Neural cell (in vitro differentiated cells): ENCODE measurements around the gene GDPD4. TPM values are rescaled to one million over a fixed set of nuclear protein-coding genes. Genes with fewer than 3 reads are reported as not detected.

Experiments used
- H2AFZ ChIP-seq: fragments of 200-600, 300-800 bp; sonication (generic), shearing (Covaris generic); 2 replicates; pipeline ENCODE4 v1.6.0; 2014; ENCODE audit warnings: low read depth, mild to moderate bottlenecking, antibody characterized with exemption, low read length, moderate library complexity
- H3F3A ChIP-seq: fragments of 200-600 bp; shearing (Covaris generic); 2 replicates; pipeline ENCODE4 v1.6.1; 2016; ENCODE audit warnings: mild to moderate bottlenecking, moderate library complexity, mixed read lengths, antibody characterized with exemption, low read length; ENCODE audit not compliant: insufficient read depth, poor library complexity, severe bottlenecking
- H3K27ac ChIP-seq: fragments of 200-600, 300-800 bp; sonication (generic), shearing (Covaris generic); 2 replicates; pipeline ENCODE4 v1.5.1; 2014; ENCODE audit warnings: mild to moderate bottlenecking, low read length, moderate library complexity
- H3K27me3 ChIP-seq: fragments of 300-800, 200-600 bp; sonication (generic), shearing (Covaris generic); 2 replicates; pipeline ENCODE4 v1.6.0; 2014; ENCODE audit warnings: mild to moderate bottlenecking, low read depth, low read length, moderate library complexity; ENCODE audit not compliant: insufficient read depth
- H3K36me3 ChIP-seq: fragments of 300-800, 200-600 bp; sonication (generic), shearing (Covaris generic); 2 replicates; pipeline ENCODE4 v1.5.1; 2014; ENCODE audit warnings: mild to moderate bottlenecking, antibody characterized with exemption, low read length, moderate library complexity; ENCODE audit not compliant: insufficient read depth
- H3K4me2 ChIP-seq: fragments of 300-800, 200-600 bp; sonication (generic), shearing (Covaris generic); 2 replicates; pipeline ENCODE4 v1.6.0; 2014; ENCODE audit warnings: mild to moderate bottlenecking, low read length
- H3K4me3 ChIP-seq: fragments of 300-800, 200-600 bp; sonication (generic), shearing (Covaris generic); 2 replicates; pipeline ENCODE4 v1.5.1; 2014; ENCODE audit warnings: mild to moderate bottlenecking, low read length, moderate library complexity
- H3K79me2 ChIP-seq: fragments of 200-600 bp; shearing (Covaris generic); replicated peaks from 2 replicates; pipeline ENCODE4 v1.6.0; 2014; ENCODE audit warnings: mild to moderate bottlenecking, low read length, moderate library complexity; ENCODE audit not compliant: insufficient read depth
- H3K9ac ChIP-seq: fragments of 300-800, 200-600 bp; sonication (generic), shearing (Covaris generic); 2 replicates; pipeline ENCODE4 v1.6.1; 2016; ENCODE audit warnings: mild to moderate bottlenecking, low read length, mixed read lengths
- H3K9me2 ChIP-seq: fragments of 200-600 bp; shearing (Covaris generic); 2 replicates; pipeline ENCODE4 v1.6.1; 2016; ENCODE audit warnings: mild to moderate bottlenecking, low read length, mixed read lengths; ENCODE audit not compliant: insufficient read depth
- H3K9me3 ChIP-seq: fragments of 200-600, 300-800 bp; sonication (generic), shearing (Covaris generic); 2 replicates; pipeline ENCODE4 v1.6.1; 2016; ENCODE audit warnings: mild to moderate bottlenecking, mixed run types, low read length, moderate library complexity, mixed read lengths
- H4K20me1 ChIP-seq: fragments of 200-600 bp; shearing (Covaris generic); 2 replicates; pipeline ENCODE4 v1.6.1; 2016; ENCODE audit warnings: mild to moderate bottlenecking, mixed run types; ENCODE audit not compliant: insufficient read depth
- EP300 ChIP-seq: fragments of 450-650 bp; conservative IDR thresholded peaks from 2 replicates; pipeline ENCODE4 v1.6.1; 2014; ENCODE audit warnings: antibody characterized with exemption, mild to moderate bottlenecking, moderate library complexity; ENCODE audit not compliant: poor library complexity, severe bottlenecking
- EZH2 ChIP-seq: fragments of 200-600, 300-800 bp; shearing (Covaris generic), sonication (generic); IDR thresholded peaks from 2 replicates; pipeline ENCODE4 v1.6.1; 2014; ENCODE audit warnings: antibody characterized with exemption, low read length, borderline replicate concordance, mild to moderate bottlenecking; ENCODE audit not compliant: insufficient read depth, poor library complexity, severe bottlenecking
- MXI1 ChIP-seq: fragments of 450-650 bp; conservative IDR thresholded peaks from 2 replicates; pipeline ENCODE4 v1.6.1; 2014; ENCODE audit warnings: antibody characterized with exemption, mild to moderate bottlenecking; ENCODE audit not compliant: poor library complexity, severe bottlenecking
- POLR2AphosphoS5 ChIP-seq: IDR thresholded peaks from 2 replicates; pipeline ENCODE4 v1.6.1; 2012
- RAD21 ChIP-seq: fragments of 450-650 bp; conservative IDR thresholded peaks from 2 replicates; pipeline ENCODE4 v1.6.1; 2014; ENCODE audit warnings: antibody characterized with exemption, mild to moderate bottlenecking, moderate library complexity
- SMC3 ChIP-seq: fragments of 450-650 bp; conservative IDR thresholded peaks from 2 replicates; pipeline ENCODE4 v1.6.1; 2014; ENCODE audit warnings: antibody characterized with exemption, mild to moderate bottlenecking, moderate library complexity; ENCODE audit not compliant: poor library complexity
- TAF1 ChIP-seq: IDR thresholded peaks from 2 replicates; pipeline ENCODE4 v1.6.1; 2012; ENCODE audit warnings: low read depth
- polyA plus RNA-seq: library from polyadenylated mRNA; depleted of rRNA; stranded (reverse); fragments of >200 nt; gene quantifications from 2 replicates; pipeline ENCODE4 v1.2.3, GENCODE V29; 2014
- TF ChIP-seq, protein P1 (sequence below): fragments of 450-650 bp; IDR thresholded peaks from 2 replicates; pipeline ENCODE4 v1.5.1; 2014; ENCODE audit warnings: antibody characterized with exemption, mild to moderate bottlenecking, moderate library complexity; ENCODE audit not compliant: poor library complexity, severe bottlenecking
- TF ChIP-seq, protein P2 (sequence below): IDR thresholded peaks from 2 replicates; pipeline ENCODE4 v1.6.1; 2012; ENCODE audit warnings: borderline replicate concordance

The GDPD4 gene
- polyA plus RNA-seq, 1 donor from 2014 or later: not detected

DNA sequence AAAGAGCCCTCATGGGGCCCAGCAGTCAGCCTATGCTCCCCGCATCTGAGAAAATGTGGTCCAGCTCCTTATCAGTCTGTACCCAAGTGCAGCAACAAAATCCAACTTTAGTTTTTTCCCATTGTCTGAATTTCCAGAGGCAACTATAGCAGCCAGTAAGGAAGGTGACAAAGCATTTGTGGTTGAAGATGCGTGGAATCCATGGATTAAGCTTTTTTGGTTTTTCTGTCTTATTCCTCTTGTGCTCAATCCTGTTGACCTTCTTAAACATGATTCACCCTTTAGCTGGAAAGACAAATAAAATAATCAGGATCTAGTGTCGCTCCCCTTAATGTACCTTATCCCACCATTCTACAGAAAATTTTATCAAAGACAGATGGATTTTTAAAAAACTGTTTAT lies 14.3 kb downstream of the GDPD4 start (continued):
- TF ChIP-seq, protein P1, sequence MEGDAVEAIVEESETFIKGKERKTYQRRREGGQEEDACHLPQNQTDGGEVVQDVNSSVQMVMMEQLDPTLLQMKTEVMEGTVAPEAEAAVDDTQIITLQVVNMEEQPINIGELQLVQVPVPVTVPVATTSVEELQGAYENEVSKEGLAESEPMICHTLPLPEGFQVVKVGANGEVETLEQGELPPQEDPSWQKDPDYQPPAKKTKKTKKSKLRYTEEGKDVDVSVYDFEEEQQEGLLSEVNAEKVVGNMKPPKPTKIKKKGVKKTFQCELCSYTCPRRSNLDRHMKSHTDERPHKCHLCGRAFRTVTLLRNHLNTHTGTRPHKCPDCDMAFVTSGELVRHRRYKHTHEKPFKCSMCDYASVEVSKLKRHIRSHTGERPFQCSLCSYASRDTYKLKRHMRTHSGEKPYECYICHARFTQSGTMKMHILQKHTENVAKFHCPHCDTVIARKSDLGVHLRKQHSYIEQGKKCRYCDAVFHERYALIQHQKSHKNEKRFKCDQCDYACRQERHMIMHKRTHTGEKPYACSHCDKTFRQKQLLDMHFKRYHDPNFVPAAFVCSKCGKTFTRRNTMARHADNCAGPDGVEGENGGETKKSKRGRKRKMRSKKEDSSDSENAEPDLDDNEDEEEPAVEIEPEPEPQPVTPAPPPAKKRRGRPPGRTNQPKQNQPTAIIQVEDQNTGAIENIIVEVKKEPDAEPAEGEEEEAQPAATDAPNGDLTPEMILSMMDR: no peak

DNA sequence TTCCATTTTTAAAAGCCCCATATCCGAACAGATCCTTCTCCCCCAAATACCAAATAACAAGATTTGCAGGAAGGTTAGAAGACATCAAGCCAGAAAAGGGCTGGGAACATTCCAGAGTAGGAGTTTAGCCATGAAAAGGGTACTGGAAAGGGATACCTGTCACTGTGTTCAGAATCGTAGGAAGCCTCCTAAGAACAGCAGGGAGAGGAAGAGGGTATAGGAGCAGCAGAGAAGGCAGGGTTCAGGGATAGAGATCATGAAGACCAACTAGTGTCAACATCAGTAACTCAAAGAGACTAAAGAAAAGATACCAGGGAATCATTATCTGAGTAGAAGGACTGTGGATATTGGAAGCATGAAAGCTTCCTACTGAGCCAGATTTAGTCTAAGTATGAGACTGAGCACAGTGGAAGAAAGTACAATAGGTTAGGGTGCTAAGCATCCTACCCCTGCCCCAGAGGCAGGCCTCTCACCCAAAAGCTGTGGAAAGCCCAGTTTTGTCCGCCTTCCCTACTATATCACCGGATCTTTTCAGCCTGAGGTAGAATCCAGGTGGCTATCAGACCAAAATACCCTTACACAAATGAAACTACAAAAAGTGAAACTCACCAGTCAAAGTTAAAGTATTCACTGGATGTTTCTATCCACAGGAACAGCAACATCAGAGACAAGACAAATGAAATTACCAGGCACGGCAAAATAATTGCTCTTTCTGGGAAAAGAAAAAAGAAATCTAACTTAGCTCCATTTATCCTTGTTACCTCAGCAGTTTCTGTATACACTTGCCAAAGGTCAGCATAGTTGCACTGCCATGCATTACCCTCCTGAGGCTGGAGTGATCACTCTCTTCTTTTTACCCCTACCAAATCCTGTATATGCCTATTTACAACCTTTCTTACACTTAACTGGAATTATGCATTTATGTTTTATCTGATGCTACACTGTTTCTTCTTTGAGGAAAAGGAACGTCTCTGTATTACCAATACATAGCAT lies 16.7 kb downstream of the GDPD4 start:
- H3F3A ChIP-seq: no peaks in the 10 kb centered on the region
- TF ChIP-seq POLR2AphosphoS5: no peak
- TF ChIP-seq EZH2: no peak
- no peak for TF ChIP-seq EP300
- TF ChIP-seq, protein P1: no peak
- TF ChIP-seq RAD21: no peak
- TF ChIP-seq MXI1: no peak
- TF ChIP-seq, protein P2, sequence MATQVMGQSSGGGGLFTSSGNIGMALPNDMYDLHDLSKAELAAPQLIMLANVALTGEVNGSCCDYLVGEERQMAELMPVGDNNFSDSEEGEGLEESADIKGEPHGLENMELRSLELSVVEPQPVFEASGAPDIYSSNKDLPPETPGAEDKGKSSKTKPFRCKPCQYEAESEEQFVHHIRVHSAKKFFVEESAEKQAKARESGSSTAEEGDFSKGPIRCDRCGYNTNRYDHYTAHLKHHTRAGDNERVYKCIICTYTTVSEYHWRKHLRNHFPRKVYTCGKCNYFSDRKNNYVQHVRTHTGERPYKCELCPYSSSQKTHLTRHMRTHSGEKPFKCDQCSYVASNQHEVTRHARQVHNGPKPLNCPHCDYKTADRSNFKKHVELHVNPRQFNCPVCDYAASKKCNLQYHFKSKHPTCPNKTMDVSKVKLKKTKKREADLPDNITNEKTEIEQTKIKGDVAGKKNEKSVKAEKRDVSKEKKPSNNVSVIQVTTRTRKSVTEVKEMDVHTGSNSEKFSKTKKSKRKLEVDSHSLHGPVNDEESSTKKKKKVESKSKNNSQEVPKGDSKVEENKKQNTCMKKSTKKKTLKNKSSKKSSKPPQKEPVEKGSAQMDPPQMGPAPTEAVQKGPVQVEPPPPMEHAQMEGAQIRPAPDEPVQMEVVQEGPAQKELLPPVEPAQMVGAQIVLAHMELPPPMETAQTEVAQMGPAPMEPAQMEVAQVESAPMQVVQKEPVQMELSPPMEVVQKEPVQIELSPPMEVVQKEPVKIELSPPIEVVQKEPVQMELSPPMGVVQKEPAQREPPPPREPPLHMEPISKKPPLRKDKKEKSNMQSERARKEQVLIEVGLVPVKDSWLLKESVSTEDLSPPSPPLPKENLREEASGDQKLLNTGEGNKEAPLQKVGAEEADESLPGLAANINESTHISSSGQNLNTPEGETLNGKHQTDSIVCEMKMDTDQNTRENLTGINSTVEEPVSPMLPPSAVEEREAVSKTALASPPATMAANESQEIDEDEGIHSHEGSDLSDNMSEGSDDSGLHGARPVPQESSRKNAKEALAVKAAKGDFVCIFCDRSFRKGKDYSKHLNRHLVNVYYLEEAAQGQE: no peak
- TF ChIP-seq SMC3: no peak
- no peak for TF ChIP-seq TAF1
- no peaks in the 10 kb centered on the region for H3K9me2 ChIP-seq
- no peak overlapping the region for H3K27ac ChIP-seq
- H3K9me3 ChIP-seq: no peaks in the 10 kb centered on the region
- H3K4me3 ChIP-seq: no peak overlapping the region
- H3K79me2 ChIP-seq: no peaks in the 10 kb centered on the region
- H3K36me3 ChIP-seq: no peaks in the 10 kb centered on the region
- H4K20me1 ChIP-seq: no peaks in the 10 kb centered on the region
- H3K27me3 ChIP-seq: no peaks in the 10 kb centered on the region
- no peak overlapping the region for H3K9ac ChIP-seq
- H3K4me2 ChIP-seq: no peak overlapping the region
- H2AFZ ChIP-seq: no peak overlapping the region
